GM18867 (cell line): ENCODE data around the gene COBL.

ENCODE experiments used
- ATAC-seq: cut with Tn5 transposase; IDR thresholded peaks from one replicate; pipeline ENCODE4 v1.9.1; 2021; ENCODE audit warnings: mild to moderate bottlenecking, moderate library complexity; ENCODE audit not compliant: unreplicated experiment

The COBL gene

GRCh38 chr7:51328351-51328801 is 11.8 kb upstream of the COBL start:
- ATAC-seq: no peak

GRCh38 chr7:51327287-51327717 is 10.7 kb upstream of the COBL start:
- no peak for ATAC-seq

- ATAC-seq: no peak
Observed at GRCh38 chr7:51326656-51327286, 10.2 kb upstream of the COBL start.

- ATAC-seq: no peak
Observed at GRCh38 chr7:51325908-51326307, 9.3 kb upstream of the COBL start.

- no peak for ATAC-seq
Observed at GRCh38 chr7:51325261-51325676, 8.7 kb upstream of the COBL start.

- no peak for ATAC-seq
Observed at GRCh38 chr7:51324206-51324898, 7.7 kb upstream of the COBL start.

- ATAC-seq: no peak
Observed at GRCh38 chr7:51321961-51322515, 5.4 kb upstream of the COBL start.

- no peak for ATAC-seq
Observed at GRCh38 chr7:51318886-51319579, 2.4 kb upstream of the COBL start.

GRCh38 chr7:51318001-51318400 is 1.4 kb upstream of the COBL start:
- no peak for ATAC-seq

- no peak for ATAC-seq
Observed at GRCh38 chr7:51317582-51317910, 937 bp upstream of the COBL start.

- no peak for ATAC-seq
Observed at GRCh38 chr7:51316262-51316665, 345 bp downstream of the COBL start.

GRCh38 chr7:51315393-51316261 is 982 bp downstream of the COBL start:
- ATAC-seq: no peak

GRCh38 chr7:51314726-51315125 is 1.9 kb downstream of the COBL start:
- ATAC-seq: no peak

GRCh38 chr7:51313738-51314425 is 2.7 kb downstream of the COBL start:
- ATAC-seq: no peak

- no peak for ATAC-seq
Observed at GRCh38 chr7:51312951-51313737, 3.5 kb downstream of the COBL start.

- ATAC-seq: no peak
Observed at GRCh38 chr7:51311166-51311565, 5.4 kb downstream of the COBL start.

GRCh38 chr7:51310131-51310583 is 6.5 kb downstream of the COBL start:
- no peak for ATAC-seq

- no peak for ATAC-seq
Observed at GRCh38 chr7:51309361-51310130, 7.1 kb downstream of the COBL start.

- no peak for ATAC-seq
Observed at GRCh38 chr7:51308696-51309095, 7.9 kb downstream of the COBL start.
